OCI-M2 (cell line): ENCODE measurements around the gene PATZ1.
"Not testable (repeated sequence)": the region's sequence is repeated elsewhere in the genome, so short reads cannot be mapped to it uniquely, and the experiment has no call there.

ENCODE experiments used
- DNase-seq: peaks from one replicate; lab custom pipeline; 2025; ENCODE audit not compliant: unreplicated experiment; lab: John Stamatoyannopoulos, UW

The PATZ1 gene, protein sequence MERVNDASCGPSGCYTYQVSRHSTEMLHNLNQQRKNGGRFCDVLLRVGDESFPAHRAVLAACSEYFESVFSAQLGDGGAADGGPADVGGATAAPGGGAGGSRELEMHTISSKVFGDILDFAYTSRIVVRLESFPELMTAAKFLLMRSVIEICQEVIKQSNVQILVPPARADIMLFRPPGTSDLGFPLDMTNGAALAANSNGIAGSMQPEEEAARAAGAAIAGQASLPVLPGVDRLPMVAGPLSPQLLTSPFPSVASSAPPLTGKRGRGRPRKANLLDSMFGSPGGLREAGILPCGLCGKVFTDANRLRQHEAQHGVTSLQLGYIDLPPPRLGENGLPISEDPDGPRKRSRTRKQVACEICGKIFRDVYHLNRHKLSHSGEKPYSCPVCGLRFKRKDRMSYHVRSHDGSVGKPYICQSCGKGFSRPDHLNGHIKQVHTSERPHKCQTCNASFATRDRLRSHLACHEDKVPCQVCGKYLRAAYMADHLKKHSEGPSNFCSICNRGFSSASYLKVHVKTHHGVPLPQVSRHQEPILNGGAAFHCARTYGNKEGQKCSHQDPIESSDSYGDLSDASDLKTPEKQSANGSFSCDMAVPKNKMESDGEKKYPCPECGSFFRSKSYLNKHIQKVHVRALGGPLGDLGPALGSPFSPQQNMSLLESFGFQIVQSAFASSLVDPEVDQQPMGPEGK

DNA sequence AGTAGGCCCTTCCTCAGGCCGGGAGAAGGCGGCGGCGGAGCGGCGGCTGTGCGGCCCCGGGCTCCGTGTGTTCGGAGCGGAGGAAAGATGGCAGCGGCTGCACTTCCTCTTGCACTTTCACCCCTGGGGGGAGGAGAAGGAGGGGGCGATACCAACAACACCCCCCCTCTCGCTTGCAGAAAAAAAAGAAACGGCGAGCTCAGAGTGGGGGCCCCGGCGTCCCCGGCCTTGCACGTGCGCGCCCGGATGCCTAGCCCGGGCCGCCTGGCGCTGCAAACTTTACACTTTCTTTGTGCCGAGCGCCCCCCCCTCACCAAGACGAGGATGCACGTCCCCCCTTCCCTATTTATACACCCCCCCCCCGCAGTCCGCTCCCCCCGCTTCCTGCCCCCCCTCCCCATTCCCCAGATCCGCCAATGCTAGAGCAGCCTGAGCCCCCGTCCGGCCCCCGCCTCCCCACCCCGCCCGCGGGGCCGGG, at the start of gene PATZ1:
Gene PATZ1, minus strand, starts transcription at position 92 of the 478 bp plus-strand sequence. CDS start 744 bp downstream, outside the sequence.
- DNase-seq, result no peak

DNA sequence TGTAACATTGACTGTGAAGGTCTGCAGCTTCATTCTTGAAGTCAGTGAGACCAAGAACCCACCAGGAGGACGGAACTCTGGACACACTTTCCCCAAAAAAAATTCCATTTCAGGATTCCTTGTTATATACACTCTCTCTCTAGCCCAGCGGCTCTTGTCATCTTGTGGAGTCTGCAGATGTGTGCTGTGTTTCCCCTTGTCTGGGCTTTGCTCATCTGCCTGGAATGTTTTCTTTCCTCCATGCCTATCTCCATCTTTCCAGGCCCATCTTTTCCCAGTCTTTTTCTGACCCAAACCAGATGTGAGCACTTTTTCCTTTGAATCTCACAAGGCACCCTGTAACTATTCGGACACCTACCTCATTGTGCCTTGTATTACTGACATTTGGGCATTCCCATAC, 48.2 kb upstream of the PATZ1 start:
- no peak for DNase-seq

DNA sequence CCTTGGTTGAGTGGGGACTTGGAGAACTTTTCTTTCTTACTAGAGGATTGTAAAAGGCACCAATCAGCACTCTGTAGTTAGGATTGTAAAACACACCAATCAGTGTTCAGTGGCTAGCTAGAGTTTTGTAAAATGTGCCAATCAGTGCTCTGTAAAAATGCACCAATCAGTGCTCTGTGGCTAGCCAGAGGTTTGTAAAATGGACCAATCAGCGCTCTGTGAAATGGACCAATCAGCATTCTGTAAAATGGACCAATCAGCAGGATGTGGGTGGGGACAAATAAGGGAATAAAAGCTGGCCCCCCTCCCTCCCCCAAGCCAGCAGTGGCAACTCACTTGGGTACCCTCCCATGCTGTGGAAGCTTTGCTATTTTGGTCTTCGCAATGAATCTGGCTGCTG, 47.7 kb upstream of the PATZ1 start:
- no peak for DNase-seq

DNA sequence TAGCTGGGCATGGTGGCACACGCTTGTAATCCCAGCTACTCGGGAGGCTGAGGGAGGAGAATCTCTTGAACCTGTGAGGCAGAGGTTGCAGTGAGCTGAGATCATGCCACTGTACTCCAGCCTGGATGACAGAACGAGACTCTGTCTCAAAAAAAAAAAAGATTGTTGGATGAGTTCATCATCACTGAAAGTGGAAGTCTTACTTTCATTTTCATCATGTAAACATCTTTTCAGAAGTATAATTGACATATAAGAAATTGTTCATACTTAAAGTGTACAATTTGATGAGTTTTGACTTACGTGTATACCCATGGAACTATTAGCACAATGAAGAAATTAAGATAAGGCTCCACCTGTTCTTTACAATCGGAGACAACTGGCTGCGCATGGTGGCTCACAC, 32.5 kb upstream of the PATZ1 start:
- not testable (repeated sequence) for DNase-seq

DNA sequence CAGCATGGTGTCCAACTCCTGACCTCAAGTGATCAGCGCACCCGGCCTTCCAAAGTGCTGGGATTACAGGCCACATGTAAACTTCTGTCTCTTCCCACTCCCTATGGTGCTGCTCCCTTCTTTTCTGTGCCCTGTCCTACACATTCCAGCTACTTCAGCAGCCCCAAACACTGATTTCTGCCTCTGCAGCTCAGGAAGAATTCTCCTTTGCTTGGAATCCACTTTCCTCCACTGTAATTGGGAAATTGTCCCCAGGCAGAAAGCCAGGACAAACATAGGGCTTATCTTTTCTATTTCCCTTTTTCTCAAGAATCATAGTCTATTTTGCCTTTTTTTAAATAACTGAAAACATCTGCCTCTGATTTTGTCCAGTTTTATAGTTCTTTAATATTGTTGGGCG, 32.0 kb upstream of the PATZ1 start:
- DNase-seq, result no peak

DNA sequence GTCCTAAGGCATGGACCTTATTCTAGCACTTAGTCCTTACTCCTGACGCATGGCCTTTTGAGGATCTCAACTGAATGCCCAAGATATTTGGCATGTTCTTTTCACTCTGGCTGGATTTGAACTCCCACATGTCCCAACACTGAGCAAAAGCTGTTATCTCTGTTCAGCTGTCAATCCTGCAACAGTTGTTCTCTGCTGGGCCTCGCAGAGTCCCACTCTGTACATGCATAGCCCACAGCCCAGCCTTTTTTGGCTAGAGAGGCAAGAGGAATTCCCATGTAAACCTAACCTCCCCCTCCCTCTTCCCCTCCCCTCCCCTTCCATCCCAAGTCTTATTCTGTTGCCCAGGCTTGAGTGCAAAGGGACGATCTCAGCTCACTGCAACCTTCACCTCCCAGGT, 31.5 kb upstream of the PATZ1 start:
- no peak for DNase-seq

DNA sequence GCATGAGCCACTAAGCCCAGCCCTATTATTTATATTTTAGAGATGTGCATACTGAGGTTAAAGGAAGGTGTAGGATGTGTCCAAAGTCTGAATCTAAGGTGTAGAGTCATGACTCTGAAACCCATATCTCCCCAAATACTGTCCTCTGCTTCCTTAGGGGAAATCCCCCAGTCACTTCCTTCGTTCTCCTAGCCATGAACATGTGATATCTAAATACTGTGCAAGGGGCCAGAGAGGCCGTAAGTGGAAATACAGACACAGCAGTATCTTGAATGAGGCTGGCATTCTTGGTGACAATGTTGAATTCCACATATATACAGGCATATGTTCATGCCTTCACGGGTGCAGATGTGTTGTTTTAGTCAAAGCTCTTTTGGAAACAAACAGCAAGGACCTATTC, 21.3 kb upstream of the PATZ1 start:
- DNase-seq, result no peak

DNA sequence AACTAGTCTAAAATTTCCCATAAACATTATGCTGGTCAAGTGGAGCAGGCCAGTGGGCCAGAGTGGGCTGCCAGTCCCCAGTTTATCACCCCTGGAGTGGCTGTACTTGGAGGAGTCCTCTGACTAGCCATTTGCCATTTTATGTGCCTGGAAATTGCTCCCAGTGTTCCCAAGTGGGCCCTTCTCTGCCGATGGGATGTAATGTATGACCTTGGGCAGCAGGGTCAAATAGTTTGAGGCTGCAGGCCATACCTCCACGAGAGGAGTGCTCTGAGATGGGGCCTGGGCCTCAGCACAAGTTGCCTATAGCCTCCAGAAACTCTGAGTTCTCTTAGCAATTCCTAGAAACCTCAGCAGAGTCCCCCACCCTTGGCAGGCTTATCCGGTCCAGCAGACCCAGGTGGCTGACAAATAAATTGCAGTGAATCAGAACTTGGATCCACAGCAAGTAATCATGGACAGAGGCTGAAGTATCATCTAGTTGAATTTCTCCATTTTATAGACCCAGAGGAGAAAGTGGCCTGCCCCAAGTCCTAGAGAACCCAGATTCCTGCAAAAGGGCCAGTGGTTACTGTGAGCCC, 17.8 kb upstream of the PATZ1 start:
- DNase-seq, result no peak

DNA sequence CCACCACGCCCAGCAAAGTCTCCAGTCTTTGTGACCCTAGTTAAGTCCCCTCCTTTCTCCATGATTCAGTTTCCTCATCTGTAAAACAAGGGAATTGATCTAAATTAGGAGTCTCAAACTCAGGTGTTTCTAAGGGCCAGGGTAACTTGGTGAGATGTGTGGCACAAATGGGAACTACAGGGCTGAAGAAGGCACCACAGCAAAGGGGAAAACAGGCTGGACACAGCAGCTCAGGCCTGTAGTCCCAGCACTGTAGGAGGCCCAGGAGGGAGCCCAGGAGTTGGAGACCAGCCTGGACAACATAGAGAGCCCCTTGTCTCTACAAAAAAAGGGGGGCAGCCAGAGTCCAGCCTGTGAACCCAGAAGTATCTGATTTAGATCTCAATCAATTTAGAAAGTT, 15.6 kb upstream of the PATZ1 start:
- DNase-seq, result no peak

DNA sequence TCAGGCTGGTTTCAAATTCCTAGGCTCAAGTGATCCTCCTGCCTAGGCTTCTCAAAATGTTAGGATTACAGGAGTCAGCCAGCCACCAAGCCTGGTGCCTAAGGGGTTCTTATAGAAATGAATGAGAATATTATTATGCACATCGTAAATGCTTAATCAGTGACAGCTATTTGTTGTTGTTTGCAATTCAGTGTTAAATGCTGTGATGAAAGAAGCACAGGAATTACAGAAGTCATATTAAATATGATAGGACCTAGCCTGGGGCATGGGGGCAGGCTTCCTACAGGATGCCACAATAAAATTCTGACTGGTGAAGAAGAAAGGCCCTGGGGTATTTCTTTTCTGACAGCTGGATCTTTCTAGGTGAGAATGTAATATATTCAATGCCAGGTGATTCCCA, 13.9 kb upstream of the PATZ1 start:
- no peak for DNase-seq

DNA sequence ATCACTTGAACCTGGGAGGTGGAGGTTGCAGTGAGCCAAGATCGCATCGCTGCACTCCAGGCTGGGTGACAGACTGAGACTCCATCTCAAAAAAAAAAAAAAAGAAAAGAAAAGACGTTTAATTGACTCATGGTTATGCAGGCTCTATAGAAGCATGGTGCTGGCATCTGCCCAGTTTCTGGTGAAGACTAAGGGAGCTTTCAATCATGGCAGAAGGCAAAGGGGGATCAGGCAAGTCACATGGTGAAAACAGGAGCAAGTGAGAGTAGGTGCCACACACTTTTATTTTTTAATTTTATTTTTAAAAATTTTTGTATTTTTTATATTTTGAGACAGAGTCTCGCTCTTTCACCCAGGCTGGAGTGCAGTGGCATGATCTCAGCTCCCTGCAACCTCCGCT, 8.4 kb upstream of the PATZ1 start:
- no peak for DNase-seq

DNA sequence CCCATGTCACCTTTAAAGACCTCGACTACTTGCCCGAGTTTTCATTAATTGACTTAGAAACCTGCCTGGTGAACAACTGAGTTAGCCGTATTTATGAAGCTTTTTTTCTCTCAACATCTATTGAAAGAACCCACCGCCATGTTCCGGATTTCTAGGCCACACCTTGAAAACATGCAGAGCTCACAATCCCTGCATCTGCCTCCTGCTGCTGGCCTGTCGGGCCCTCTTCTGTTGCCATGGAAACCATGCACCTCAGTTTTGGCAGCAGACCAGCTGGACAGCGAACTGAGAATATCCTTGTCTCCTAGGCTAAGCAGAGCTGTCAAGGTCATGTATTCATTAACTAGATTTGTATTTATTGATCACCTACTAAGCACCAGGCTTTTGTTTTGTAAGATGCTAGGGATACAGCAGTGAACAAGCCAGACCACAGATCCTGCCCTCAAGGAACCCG, 4.3 kb upstream of the PATZ1 start:
- no peak for DNase-seq

DNA sequence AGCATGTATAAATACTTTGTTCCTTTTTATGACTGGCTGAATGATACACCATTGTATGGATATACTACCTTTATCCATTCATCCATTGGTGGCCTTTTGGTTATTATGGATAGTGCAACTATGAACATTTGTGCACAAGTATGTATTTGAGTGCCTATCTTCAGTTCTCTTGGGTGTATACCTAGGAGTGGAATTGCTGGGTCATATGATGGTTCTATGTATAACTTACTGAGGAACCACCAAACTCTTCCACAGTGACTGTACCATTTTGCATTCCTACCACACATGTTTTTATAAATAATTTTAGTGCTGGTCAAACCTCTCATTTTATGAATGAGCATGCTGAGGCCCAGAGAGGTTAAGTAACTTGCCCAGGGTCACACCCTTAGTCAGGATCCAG, 3.8 kb upstream of the PATZ1 start:
- no peak for DNase-seq

DNA sequence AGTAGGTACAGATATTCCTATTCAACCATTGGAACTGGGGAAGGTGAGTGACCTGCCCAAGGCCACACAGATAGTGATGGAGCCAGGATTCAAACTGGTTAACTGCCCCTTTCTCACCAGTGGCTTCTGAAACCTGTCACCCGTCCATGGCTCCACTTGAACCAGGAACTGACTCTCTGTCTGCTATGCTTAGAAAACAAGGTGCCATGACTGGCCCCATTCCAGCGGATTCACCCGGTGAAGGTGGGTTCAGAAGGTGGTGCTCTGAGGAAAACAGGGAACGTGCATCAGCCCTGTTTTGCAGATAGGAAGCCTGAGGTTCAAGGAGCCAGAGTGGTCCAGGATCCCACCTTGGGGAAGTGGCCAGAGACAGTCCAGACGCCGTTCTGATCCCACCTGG, 2.6 kb upstream of the PATZ1 start:
- no peak for DNase-seq

DNA sequence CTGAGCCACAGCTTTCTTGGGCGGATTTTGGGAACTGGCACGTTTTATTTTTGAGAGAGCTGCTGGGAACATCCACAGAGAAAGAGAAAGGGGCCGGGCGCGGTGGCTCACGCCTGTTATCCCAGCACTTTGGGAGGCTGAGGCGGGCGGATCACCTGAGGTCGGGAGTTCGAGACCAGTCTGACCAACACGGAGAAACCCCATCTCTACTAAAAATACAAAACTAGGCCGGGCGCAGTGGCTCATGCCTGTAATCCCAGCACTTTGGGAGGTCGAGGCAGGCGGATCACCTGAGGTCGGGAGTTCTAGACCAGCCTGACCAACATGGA, 1.8 kb upstream of the PATZ1 start:
- not testable (repeated sequence) for DNase-seq

DNA sequence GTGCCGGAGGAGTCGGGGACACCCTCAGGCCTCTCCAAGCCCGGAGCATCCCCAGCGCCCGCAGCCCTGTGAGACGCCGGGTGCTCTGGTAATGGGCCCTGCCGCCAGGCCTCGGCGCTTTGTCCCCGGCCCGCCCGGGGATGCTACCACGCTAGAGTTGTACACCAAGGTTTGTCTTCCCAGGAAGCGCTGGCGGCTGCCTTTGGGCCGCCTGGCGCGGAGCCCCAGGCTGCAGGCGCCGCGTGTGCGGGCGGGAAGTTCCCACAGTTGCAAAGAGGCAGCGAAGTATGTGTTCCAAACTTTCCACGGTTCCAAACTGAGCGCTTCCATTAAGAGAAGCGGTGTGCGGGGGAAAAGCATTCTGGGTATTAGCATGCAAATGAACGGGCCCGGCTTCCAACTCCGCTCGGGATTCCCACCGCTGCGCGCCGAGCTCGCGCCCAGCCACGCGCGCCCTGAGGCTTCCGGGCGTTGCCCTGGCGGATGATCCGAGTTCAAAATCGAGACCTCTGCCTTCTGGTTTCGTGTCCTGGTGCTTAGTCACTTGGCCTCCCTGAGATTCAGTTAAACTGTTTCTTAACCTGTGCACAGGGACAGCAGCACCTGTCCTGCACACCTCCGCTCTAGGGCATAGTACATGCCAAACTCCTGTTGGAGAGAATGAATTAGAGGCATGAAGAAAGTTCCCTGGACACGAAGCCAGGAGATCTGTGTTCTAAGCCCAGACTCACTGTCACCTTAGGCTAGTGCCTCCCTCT, 1.3 kb upstream of the PATZ1 start:
- no peak for DNase-seq

DNA sequence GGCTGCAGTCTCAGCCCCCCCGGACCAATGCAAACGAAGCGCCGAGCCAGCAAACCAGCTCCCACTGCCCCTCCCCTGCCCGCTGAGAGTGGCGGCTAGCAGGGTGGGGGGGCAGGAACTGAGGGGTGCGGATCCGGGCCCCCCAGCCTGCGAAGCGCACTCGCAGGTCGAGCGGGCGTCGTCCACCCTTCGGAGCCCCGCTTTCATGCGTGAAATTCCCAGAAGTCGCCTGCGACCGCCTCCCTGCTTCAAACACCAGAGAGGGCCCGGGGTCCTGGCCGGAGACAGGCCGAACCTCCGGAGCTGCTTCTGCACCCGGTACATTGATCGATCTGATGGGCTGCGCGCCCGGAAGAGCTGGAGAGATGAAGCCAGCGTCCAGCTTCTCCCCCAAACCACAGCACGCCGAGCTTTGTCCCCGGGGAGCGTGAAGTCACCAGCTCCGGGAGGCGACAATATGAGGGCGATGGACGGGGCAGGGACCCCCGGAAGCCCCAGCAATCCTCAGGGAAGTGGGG, 646 bp upstream of the PATZ1 start:
- no peak for DNase-seq

DNA sequence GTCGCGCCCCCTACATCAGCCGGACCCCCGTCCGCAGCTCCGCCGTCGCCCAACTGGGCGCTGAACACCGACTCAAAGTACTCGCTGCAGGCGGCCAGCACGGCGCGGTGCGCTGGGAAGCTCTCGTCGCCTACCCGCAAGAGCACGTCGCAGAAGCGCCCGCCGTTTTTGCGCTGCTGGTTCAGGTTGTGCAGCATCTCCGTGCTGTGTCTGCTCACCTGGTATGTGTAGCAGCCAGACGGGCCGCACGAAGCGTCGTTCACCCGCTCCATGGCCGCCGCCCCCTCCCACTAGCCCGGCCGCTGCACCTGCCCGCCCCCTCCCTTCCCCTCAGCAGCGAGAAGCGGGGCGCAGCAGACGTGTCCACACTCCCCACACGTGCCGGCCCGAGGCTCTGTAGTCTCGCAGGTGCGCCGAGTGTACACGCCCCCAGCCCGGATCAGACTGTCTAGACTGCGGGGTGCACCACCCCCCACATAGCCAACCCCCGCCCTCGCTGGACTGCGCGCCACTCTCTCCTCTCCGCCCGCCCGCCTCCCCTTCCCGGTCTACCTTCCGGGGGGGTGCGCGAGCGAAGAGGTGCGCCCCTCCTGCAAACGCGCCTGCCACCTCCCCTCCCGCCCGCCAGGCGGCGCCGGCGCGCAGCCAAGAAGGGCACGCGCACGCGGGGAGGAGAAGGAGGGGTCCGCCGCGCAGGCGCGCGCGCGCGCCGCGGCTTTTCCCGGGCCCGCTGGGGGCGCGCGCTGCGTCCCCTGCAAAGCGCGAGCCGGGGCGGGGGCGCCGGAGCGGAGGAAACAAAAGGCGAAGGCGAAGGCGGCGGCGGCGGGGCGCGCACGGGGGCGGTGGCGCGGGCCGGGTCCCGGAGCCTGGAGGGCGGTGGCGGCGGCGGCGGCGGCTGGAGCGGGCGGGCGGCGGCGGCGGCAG, 553 bp downstream of the PATZ1 start:
- no peak for DNase-seq

DNA sequence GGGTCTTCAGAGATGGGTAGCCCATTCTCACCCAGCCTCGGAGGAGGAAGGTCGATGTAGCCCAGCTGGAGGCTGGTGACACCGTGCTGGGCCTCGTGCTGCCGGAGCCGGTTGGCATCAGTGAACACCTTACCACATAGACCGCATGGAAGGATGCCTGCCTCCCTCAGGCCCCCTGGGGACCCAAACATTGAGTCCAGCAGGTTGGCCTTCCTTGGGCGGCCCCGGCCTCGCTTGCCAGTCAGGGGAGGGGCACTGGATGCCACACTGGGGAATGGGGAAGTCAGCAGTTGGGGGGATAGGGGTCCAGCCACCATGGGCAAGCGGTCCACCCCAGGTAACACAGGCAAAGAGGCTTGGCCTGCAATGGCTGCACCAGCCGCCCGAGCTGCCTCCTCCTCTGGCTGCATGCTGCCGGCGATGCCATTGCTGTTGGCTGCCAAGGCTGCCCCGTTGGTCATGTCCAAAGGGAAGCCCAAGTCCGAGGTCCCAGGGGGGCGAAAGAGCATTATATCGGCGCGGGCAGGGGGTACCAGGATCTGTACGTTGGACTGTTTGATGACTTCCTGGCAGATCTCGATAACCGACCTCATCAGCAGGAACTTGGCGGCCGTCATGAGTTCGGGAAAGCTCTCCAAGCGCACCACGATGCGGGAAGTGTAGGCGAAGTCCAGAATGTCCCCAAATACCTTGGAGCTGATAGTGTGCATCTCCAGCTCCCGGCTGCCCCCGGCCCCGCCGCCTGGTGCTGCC, 1.4 kb downstream of the PATZ1 start:
- DNase-seq, result no peak

DNA sequence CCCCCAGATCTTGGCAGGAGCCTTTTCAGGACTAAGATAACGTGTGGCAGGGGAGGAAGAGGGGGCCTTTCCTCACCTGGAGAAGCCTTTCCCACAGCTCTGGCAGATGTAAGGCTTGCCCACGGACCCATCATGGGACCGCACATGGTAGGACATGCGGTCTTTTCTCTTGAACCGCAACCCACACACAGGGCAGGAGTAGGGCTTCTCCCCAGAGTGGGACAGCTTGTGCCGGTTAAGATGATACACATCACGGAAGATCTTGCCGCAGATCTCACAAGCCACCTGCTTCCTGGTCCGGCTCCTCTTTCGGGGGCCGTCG, 1.9 kb downstream of the PATZ1 start:
- no peak for DNase-seq
